Fibroblast of lung (primary cell): ENCODE data around the gene KLK6. TPM values are rescaled to one million over a fixed set of nuclear protein-coding genes. Genes with fewer than 3 reads are reported as not detected.

Experiments
- DNase-seq, 2 donors: peaks; one replicate each; pipeline versions ENCODE4 v3.0.0 to v3.0.0-alpha.2; 2010; ENCODE audit warnings: low read depth in 2 of 2
- H2AFZ ChIP-seq: 2 replicates; pipeline ENCODE4 v1.5.1; 2012; ENCODE audit warnings: low read length, control low read depth, inconsistent platforms
- H3K27ac ChIP-seq: 2 replicates; pipeline ENCODE4 v1.5.1; 2011; ENCODE audit warnings: low read length, control low read depth; ENCODE audit not compliant: insufficient read depth
- H3K27me3 ChIP-seq: 2 replicates; pipeline ENCODE4 v1.5.1; 2011; ENCODE audit warnings: mild to moderate bottlenecking, low read length; ENCODE audit not compliant: control insufficient read depth, insufficient read depth
- H3K36me3 ChIP-seq: 2 replicates; pipeline ENCODE4 v1.5.1; 2011; ENCODE audit warnings: low read length; ENCODE audit not compliant: control insufficient read depth, insufficient read depth
- H3K4me1 ChIP-seq: 2 replicates; pipeline ENCODE4 v1.5.1; 2011; ENCODE audit warnings: low read length; ENCODE audit not compliant: control insufficient read depth, insufficient read depth; ENCODE audit errors: extremely low read depth
- H3K4me2 ChIP-seq: 2 replicates; pipeline ENCODE4 v1.5.1; 2011; ENCODE audit warnings: low read length, control low read depth; ENCODE audit not compliant: insufficient read depth; ENCODE audit errors: extremely low read depth
- H3K4me3 ChIP-seq, 4 experiments: fragments of 200-600 bp in 1 of 4; sonication (generic) in 1 of 4; replicated peaks in 1 of 4; 2 replicates each; pipeline ENCODE4 v1.5.1; 2011 to 2016; ENCODE audit warnings: low read length in 4 of 4, low read depth in 3 of 4, mild to moderate bottlenecking in 3 of 4, control low read depth in 2 of 4, inconsistent platforms in 1 of 4, mixed read lengths in 1 of 4; ENCODE audit not compliant: insufficient read depth in 1 of 4; ENCODE audit errors: control extremely low read depth in 1 of 4
- H3K79me2 ChIP-seq: 2 replicates; pipeline ENCODE4 v1.5.1; 2012; ENCODE audit warnings: mild to moderate bottlenecking, low read length, inconsistent platforms; ENCODE audit not compliant: control insufficient read depth, insufficient read depth
- H3K9ac ChIP-seq: 2 replicates; pipeline ENCODE4 v1.5.1; 2011; ENCODE audit warnings: mild to moderate bottlenecking, low read length, control low read depth; ENCODE audit not compliant: insufficient read depth
- H3K9me3 ChIP-seq: 2 replicates; pipeline ENCODE4 v1.5.1; 2012; ENCODE audit warnings: low read depth, low read length; ENCODE audit not compliant: control insufficient read depth, insufficient read depth
- H4K20me1 ChIP-seq: 2 replicates; pipeline ENCODE4 v1.5.1; 2011; ENCODE audit warnings: low read length; ENCODE audit not compliant: control insufficient read depth, insufficient read depth; ENCODE audit errors: extremely low read depth
- EZH2 ChIP-seq: IDR thresholded peaks from 2 replicates; pipeline ENCODE4 v1.5.1; 2012; ENCODE audit warnings: low read length, control low read depth, mild to moderate bottlenecking; ENCODE audit errors: missing control alignments
- polyA plus RNA-seq, 2 donors: library from polyadenylated mRNA; depleted of rRNA in 1 of 2; stranded (reverse) in 1 of 2; unstranded in 1 of 2; fragments of >200 nt; gene quantifications; 2 replicates each; pipeline ENCODE4 v1.2.1, GENCODE V29; 2011 to 2012; ENCODE audit warnings: missing spikeins in 1 of 2
- total RNA-seq: library from RNA; depleted of rRNA; stranded (reverse); fragments of >200 nt; gene quantifications from 2 replicates; pipeline ENCODE4 v1.2.1, GENCODE V29; 2014
- TF ChIP-seq, protein P1 (sequence below), 2 donors: IDR thresholded peaks in 1 of 2; conservative IDR thresholded peaks in 1 of 2; 1 replicate in 1 of 2; 2 replicates in 1 of 2; pipeline ENCODE4 v1.5.1; 2011 to 2012; ENCODE audit warnings: low read length in 2 of 2, control low read depth in 1 of 2, inconsistent platforms in 1 of 2, low read depth in 1 of 2, mild to moderate bottlenecking in 1 of 2

Gene KLK6
- total and polyA plus RNA-seq, 2 donors (not counting 1 experiment from before 2014, with no cell fraction given) = not detected

DNA sequence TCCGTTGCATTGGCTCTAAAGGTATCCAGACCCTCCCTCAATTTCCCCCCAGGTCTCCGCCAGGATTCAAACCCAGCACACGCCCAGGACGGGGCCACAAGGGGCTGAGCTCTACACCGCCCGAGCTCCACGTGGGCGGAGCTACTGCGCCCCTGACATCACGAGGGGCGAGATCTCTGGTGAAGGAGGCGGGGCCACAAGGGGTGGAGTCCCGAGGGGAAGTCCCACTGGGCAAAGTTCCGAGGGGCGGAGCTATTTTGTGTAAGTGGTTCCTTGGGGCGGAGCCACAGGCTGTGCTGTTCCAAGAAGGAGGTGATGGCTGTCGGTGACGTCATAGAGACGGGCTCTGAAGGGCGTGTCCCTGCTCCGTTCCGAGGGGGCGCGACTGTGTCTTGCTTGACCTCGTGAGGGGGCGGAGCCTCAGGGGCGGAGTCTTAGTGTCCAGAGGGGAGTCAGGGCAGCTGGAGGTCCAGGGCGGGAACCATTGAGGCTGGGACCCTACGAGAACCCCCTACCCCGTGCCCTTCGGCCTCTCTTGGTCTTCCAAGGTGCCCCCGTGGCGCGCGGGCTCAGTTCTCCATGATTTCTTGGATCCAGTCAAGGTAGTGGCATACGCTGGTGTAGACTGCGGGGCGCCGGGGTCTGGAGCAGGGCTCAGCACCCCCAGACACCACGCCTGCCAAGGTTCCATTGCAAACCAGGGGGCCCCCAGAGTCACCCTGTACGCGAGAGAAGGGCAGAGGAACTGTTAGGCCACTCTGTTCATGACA lies 33.3 kb upstream of the KLK6 start:
- TF ChIP-seq EZH2 = no peak
- TF ChIP-seq, protein P1, sequence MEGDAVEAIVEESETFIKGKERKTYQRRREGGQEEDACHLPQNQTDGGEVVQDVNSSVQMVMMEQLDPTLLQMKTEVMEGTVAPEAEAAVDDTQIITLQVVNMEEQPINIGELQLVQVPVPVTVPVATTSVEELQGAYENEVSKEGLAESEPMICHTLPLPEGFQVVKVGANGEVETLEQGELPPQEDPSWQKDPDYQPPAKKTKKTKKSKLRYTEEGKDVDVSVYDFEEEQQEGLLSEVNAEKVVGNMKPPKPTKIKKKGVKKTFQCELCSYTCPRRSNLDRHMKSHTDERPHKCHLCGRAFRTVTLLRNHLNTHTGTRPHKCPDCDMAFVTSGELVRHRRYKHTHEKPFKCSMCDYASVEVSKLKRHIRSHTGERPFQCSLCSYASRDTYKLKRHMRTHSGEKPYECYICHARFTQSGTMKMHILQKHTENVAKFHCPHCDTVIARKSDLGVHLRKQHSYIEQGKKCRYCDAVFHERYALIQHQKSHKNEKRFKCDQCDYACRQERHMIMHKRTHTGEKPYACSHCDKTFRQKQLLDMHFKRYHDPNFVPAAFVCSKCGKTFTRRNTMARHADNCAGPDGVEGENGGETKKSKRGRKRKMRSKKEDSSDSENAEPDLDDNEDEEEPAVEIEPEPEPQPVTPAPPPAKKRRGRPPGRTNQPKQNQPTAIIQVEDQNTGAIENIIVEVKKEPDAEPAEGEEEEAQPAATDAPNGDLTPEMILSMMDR (conservative IDR thresholded peaks at IDR 0.05 in 1 of 2, IDR thresholded peaks at IDR 0.05 in 1 of 2; ENCODE audit: low read depth in 1 of 2, low read length in 2 of 2) = no peak
- no peaks in the 10 kb centered on the region for H4K20me1 ChIP-seq
- DNase-seq = no peak
- no peaks in the 10 kb centered on the region for H3K4me1 ChIP-seq
- H3K27me3 ChIP-seq = no peaks in the 10 kb centered on the region
- no peaks in the 10 kb centered on the region for H3K36me3 ChIP-seq
- H3K79me2 ChIP-seq = no peaks in the 10 kb centered on the region
- no peak overlapping the region for H3K4me2 ChIP-seq
- no peak overlapping the region for H3K4me3 ChIP-seq
- no peak overlapping the region for H2AFZ ChIP-seq
- no peaks in the 10 kb centered on the region for H3K9me3 ChIP-seq
- no peak overlapping the region for H3K9ac ChIP-seq
- no peak overlapping the region for H3K27ac ChIP-seq

DNA sequence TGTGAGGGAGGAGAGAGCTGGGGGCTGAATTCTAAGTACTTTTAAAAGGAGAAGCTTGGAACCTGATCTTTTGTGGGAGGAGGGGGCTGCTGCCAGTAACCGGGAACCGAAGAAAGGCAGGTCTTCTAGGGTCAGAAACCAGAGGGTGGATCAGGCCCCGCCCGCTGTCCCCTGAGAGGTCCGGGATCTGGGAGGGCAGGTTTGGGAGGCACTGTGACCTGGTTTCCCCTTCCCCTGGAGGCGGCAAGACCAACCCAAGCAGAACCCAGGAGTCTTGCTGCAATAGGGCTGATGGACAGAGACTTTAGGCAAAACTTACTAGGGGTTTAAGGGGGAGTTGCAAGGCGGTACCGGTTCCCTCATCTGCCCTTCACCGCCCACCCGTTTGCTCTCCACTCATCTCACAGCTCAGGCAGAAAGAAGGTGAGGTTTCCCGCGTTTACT lies 32.7 kb upstream of the KLK6 start:
- Histone ChIP-seq H3K4me2 (no peak overlapping the region), H4K20me1 (no peaks in the 10 kb centered on the region), H3K9me3 (no peaks in the 10 kb centered on the region), H3K27ac (no peak overlapping the region), H3K27me3 (no peaks in the 10 kb centered on the region), H3K36me3 (no peaks in the 10 kb centered on the region), H3K4me3 (no peak overlapping the region), H3K79me2 (no peaks in the 10 kb centered on the region), H3K4me1 (no peaks in the 10 kb centered on the region), H2AFZ (no peak overlapping the region), H3K9ac (no peak overlapping the region)
- DNase-seq = no peak
- no peak for TF ChIP-seq EZH2
- TF ChIP-seq, protein P1 (conservative IDR thresholded peaks at IDR 0.05 in 1 of 2, IDR thresholded peaks at IDR 0.05 in 1 of 2; ENCODE audit: low read depth in 1 of 2, low read length in 2 of 2) = no peak

DNA sequence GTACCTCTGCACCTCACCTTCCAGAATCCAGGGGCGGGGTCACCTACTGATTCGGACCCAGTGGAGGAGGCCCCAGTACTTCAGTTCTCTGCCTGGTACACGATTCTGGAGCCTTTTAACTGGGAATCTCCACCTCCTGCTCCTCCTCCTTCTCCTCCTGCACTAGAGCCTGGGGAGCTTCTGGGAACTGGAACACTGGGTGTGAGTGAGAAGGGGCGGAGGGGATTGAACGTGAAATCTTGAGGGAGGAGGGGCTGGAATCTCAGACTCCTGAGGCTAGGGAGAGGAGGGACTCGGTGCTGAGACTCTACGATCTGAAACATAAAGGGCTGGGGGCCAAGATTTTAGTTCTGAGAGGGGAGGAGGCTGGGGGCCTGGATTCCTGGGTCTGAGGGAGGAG lies 32.1 kb upstream of the KLK6 start, which contains the start of gene KLK8:
TSS of gene KLK8 (minus strand) at position 90 of the 400 bp plus-strand sequence. CDS start 437 bp downstream, outside the sequence.
- no peak within 1 kb of the TSS for H3K4me2 ChIP-seq
- no peak within 1 kb of the TSS for H3K9ac ChIP-seq
- H3K36me3 ChIP-seq = no peaks in the 10 kb centered on the region
- DNase-seq = no peak
- no peaks in the 10 kb centered on the region for H3K79me2 ChIP-seq
- no peaks in the 10 kb centered on the region for H3K27me3 ChIP-seq
- H3K27ac ChIP-seq = no peak within 1 kb of the TSS
- no peaks in the 10 kb centered on the region for H3K9me3 ChIP-seq
- no peak within 1 kb of the TSS for H3K4me3 ChIP-seq
- no peak for TF ChIP-seq EZH2
- TF ChIP-seq, protein P1 (conservative IDR thresholded peaks at IDR 0.05 in 1 of 2, IDR thresholded peaks at IDR 0.05 in 1 of 2; ENCODE audit: low read depth in 1 of 2, low read length in 2 of 2) = no peak
- no peaks in the 10 kb centered on the region for H3K4me1 ChIP-seq
- no peaks in the 10 kb centered on the region for H4K20me1 ChIP-seq
- no peak within 1 kb of the TSS for H2AFZ ChIP-seq
